EH (cell line): ENCODE results near the gene BCKDK.

Experiments used
- DNase-seq: peaks from one replicate; pipeline ENCODE4 v3.0.0-alpha.2; 2015; ENCODE audit warnings: low read depth

The BCKDK gene

GRCh38 chr16:31108035-31108793, at the start of gene BCKDK:
TSS of gene BCKDK (plus strand) at chr16:31108386. CDS start at chr16:31109224, 838 bp downstream.
- peak; percentile 79 for DNase-seq

DNA sequence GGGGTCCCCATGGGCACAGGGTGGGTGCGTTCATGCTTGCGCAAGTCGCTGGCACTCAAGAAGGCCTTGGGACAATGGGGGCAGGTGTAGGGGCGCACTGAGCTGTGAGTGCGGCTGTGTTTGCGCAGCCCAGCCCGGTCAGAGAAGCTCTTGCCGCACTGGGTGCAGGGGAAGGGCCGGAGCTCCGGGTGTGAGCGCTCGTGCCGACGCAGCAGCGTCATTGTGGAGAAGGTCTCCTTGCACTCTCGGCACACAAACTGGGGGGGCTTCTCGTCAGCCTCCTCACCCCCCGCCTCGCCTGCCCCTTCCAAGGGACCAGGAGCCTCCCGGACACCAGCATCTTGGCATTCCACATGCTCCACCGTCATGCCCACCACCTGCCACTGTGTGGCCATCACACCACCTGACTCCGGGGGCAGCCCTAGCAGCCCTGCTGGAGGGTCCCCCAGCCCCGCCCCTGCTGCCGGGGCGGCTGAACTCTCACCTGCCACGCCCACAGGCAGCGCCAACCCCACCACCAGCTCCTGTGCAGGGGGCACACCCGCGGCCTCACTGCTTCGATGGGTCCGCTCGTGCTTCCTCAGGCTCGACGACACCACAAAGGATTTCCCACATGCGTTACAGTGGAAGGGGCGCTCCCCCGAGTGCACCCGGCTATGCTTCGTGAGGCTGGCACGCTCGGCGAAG, 46.9 kb upstream of the BCKDK start:
- DNase-seq, result no peak

- DNase-seq, result no peak
Observed at GRCh38 chr16:31061813-31062440, 46.3 kb upstream of the BCKDK start.

GRCh38 chr16:31063495-31063842, 44.7 kb upstream of the BCKDK start:
- no peak for DNase-seq

DNA sequence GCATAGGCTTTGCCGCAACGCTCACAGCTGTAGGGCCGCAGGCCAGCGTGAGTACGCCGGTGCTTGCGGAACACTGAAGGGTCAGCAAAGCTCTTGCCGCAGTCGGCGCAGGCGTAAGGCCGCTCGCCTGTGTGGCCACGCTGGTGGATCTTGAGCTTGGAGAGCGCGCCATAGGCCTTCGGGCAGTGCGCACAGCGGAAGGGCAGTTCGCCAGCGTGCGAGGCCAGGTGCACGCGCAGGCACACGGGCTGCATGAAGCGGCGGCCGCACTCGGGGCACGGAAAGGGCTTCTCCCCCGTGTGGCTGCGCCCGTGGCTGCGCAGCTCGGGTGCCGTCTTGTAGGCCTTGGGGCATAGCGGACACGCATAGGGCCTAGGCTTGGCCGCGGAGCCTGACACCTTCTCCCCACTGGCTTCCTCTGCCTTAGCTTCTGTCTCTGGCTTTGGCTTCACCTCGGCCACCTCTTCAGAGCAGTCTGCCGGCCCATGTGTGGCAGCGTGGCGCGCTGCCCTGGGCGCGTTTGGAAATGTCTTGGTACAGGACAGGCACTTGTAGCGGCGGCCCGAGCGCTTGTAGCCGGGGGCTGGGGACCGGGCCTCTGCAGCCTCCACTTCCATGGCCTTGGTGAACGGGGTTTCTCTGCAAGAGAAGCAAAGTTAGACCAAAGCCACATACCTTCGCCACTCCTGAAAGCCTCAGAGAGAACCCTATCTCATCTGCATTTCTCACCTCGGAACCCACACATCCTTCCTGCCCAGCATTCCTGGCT, 44.2 kb upstream of the BCKDK start:
- DNase-seq, result no peak

DNA sequence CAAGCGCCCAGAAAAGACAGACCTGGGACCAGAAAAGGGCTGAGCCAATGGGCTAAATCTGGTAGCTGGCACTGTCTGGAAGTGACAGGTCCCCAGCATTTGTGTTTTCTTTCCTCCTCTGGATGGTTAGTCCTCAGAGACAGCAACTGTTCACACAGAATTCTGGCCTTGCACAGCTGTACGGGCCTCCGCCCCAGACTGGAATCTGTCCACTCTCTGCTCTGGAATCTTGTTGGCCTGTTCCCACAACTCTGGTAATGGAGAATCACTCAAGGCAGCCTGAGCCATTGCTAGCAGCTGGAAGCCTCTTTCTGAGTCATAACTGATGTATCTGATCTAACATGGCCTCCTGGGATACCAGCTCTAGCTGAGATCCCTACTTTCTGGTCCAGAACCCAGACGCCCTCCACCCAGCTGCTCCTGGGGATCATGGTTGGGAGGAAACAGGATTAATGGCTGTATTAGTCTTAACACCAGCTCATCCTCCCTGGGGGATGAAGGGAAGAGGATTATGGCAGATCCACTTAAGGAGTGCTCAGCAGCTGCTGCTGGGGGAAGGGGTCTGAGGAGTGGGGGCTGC, 43.2 kb upstream of the BCKDK start:
- DNase-seq, result peak; percentile 96

GRCh38 chr16:31067342-31067741, 40.8 kb upstream of the BCKDK start:
- DNase-seq, result no peak

DNA sequence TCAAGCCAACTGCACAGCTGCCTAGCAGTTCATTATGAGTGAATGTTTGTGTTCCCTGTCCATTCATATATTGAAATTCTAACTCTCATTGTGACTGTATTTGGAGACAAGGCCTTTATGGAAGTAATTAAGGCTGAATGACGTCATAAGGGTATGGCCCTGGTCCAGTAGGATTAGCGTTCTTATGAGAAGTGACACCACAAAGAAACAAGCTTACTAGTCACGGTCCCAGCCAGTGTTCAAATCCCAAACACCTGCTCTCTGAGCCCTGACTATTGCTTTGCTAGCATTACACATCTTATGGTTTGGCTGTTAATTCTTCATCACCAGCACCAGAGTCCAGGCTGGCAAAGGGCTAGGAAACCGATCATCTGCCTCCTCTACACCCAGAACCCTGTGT, 36.3 kb upstream of the BCKDK start:
- DNase-seq, result peak; percentile 84

- DNase-seq, result peak; percentile 56
Observed at GRCh38 chr16:31072540-31073141, 35.5 kb upstream of the BCKDK start.

- DNase-seq, result peak; percentile 91
Observed at GRCh38 chr16:31073142-31073969, 34.8 kb upstream of the BCKDK start.

- peak; percentile 99 for DNase-seq
Observed at GRCh38 chr16:31073970-31074813, 34.0 kb upstream of the BCKDK start, which contains the start of the genes ZNF646 and ZNF668. TSS of gene ZNF646 (plus strand) at chr16:31074422. CDS start at chr16:31076325, 1,903 bp downstream. TSS of gene ZNF668 (minus strand) at chr16:31074240. CDS start at chr16:31064459, 9,781 bp downstream.

GRCh38 chr16:31074814-31075183, 33.4 kb upstream of the BCKDK start:
- no peak for DNase-seq

- no peak for DNase-seq
Observed at GRCh38 chr16:31076319-31076718, 31.9 kb upstream of the BCKDK start.

GRCh38 chr16:31077024-31077423, 31.2 kb upstream of the BCKDK start:
- no peak for DNase-seq

- no peak for DNase-seq
Observed at GRCh38 chr16:31077592-31078396, 30.4 kb upstream of the BCKDK start.

- no peak for DNase-seq
Observed at GRCh38 chr16:31078597-31079341, 29.4 kb upstream of the BCKDK start.

DNA sequence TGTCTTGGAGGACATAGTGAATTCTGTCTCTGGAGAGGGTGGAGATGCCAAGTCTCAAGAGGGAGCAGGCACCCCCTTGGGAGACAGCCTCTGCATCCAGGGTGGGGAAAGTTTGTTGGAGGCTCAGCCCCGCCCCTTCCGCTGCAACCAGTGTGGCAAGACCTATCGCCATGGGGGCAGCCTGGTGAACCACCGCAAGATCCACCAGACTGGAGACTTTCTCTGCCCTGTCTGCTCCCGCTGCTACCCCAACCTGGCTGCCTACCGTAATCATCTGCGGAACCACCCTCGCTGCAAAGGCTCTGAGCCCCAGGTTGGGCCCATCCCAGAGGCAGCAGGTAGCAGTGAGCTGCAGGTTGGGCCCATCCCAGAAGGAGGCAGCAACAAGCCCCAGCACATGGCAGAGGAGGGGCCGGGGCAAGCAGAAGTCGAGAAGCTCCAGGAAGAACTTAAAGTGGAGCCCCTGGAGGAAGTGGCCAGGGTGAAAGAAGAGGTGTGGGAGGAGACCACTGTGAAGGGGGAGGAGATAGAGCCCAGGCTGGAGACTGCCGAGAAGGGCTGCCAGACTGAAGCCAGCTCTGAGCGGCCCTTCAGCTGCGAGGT, 28.7 kb upstream of the BCKDK start:
- DNase-seq, result no peak
